HUES6 (cell line): Measurements from ENCODE around the gene ATG2B.
"Not testable (repeated sequence)": the region's sequence is repeated elsewhere in the genome, so short reads cannot be mapped to it uniquely, and the experiment has no call there.

Experiments used
- H3K27ac ChIP-seq: 2 replicates; pipeline ENCODE4 v1.7.0; 2013; ENCODE audit warnings: low read depth, mild to moderate bottlenecking, low read length, inconsistent platforms
- H3K27me3 ChIP-seq: 2 replicates; pipeline ENCODE4 v1.6.1; 2013; ENCODE audit warnings: low read length; ENCODE audit not compliant: control insufficient read depth, insufficient read depth
- H3K36me3 ChIP-seq: 2 replicates; pipeline ENCODE4 v1.6.1; 2013; ENCODE audit warnings: low read length; ENCODE audit not compliant: control insufficient read depth, insufficient read depth
- H3K4me1 ChIP-seq: 2 replicates; pipeline ENCODE4 v1.6.1; 2013; ENCODE audit warnings: low read length; ENCODE audit not compliant: control insufficient read depth, insufficient read depth
- H3K4me3 ChIP-seq: 2 replicates; pipeline ENCODE4 v1.5.1; 2013; ENCODE audit warnings: low read depth, low read length
- H3K9ac ChIP-seq: one replicate; pipeline ENCODE4 v1.6.1; 2013; ENCODE audit warnings: mild to moderate bottlenecking, low read length
- H3K9me3 ChIP-seq: 2 replicates; pipeline ENCODE4 v1.6.1; 2013; ENCODE audit warnings: low read depth, low read length; ENCODE audit not compliant: control insufficient read depth, insufficient read depth

The ATG2B gene

DNA sequence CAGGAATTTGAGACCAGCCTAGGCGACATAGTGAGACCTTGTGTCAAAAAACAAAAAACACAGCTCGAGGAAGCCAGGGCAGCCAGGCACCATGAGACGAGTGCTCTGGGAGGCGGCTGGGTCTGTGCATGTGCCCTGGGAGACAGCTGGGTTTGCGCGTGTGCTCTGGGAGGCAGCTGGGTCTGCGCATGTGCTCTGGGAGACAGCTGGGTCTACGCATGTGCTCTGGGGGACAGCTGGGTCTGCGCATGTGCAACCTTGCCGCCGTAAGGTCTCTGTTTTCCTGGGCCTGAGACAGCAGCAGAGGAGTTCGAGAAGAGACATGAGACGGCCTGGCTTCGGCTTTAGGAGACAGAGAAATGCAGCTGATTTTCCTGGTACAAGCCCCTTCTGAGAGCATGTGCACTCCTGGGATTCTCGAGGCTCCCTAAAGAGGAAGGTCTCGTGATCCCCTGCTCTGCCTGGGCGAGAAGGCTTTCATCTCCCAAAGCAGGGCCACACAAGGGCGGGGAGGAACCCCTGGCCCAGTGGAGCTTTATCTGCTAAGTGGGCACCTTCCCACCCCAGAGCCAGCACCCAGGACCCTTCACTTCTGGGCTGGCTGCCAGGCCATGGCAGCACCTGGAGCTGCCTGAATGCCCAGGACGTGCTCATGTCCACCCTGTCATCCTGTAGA, 110.7 kb downstream of the ATG2B start:
- Histone ChIP-seq H3K9ac (no peak overlapping the region), H3K27ac (no peak overlapping the region), H3K36me3 (no peaks in the 10 kb centered on the region), H3K4me3 (no peak overlapping the region), H3K27me3 (no peaks in the 10 kb centered on the region), H3K4me1 (peaks cover 16% of the 10 kb centered on the region), H3K9me3 (no peaks in the 10 kb centered on the region)

DNA sequence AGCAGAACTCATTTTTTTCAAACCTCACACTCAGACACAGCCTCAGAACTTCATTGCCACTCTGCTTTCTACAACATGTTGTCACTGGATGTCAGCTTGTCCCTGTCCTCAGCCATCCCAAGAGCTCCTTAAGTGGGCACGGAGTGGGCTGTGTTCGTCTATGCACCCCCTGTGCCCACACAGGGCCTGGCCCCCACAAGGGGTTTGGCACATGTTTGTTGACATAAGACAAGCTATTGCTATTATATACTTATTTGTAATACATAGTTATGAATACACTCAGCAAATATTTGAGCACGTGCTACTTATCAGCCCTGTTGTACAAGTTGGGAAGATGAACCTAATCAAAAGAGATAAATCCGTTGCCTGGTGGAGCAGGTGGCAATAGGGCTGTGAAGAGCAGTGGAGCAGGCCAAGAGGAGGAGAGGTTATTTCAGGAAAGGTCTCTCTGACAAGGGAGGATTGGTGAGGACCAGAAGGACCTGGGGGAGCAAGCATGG, 111.4 kb downstream of the ATG2B start:
- no peaks in the 10 kb centered on the region for H3K27me3 ChIP-seq
- no peak overlapping the region for H3K9ac ChIP-seq
- peaks cover 16% of the 10 kb centered on the region for H3K4me1 ChIP-seq
- no peak overlapping the region for H3K4me3 ChIP-seq
- no peak overlapping the region for H3K27ac ChIP-seq
- H3K9me3 ChIP-seq = no peaks in the 10 kb centered on the region
- H3K36me3 ChIP-seq = no peaks in the 10 kb centered on the region

DNA sequence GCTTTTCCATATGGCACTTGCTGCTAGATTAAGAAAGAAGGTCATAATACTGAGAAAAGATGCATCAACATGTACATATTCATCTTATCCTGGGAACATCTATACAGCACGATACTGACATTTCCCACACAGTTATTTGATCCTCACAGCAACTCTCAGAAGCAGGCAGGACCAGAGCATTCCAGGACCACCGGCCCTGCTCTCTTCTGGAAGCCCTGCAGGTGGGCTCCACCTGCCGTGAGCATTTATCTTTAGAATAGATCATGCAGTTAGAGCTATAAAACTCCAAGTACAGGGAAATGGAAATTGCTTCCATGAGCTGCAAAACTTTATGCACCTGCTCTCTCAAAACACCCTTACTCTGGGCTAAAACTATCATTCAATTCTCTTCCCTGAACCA, 112.7 kb downstream of the ATG2B start:
- Histone ChIP-seq H3K9ac (no peak overlapping the region), H3K27me3 (no peaks in the 10 kb centered on the region), H3K4me3 (no peak overlapping the region), H3K9me3 (no peaks in the 10 kb centered on the region), H3K4me1 (peaks cover 16% of the 10 kb centered on the region), H3K27ac (no peak overlapping the region), H3K36me3 (no peaks in the 10 kb centered on the region)

DNA sequence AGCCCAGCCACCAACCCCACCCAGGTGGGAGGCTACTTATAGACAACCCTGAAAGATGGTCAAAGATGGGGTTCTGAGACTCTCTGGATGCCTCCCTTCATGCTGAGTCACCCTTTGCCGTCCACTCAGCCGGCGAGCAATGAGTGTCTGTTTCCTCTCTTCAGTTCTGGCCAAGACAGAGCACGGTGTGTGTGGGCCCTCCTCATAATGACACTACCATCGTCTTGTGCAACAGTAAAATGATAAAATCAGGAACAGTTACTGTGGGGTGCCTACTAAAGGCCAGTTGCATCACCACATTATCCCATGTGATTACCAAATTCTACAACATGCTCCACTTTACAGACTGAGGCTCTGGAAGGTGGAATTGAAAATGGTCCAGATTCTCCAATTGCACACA, 114.1 kb downstream of the ATG2B start:
- Histone ChIP-seq H3K9me3 (no peaks in the 10 kb centered on the region), H3K4me1 (peaks cover 16% of the 10 kb centered on the region), H3K4me3 (no peak overlapping the region), H3K27me3 (no peaks in the 10 kb centered on the region), H3K36me3 (no peaks in the 10 kb centered on the region), H3K27ac (no peak overlapping the region), H3K9ac (no peak overlapping the region)

DNA sequence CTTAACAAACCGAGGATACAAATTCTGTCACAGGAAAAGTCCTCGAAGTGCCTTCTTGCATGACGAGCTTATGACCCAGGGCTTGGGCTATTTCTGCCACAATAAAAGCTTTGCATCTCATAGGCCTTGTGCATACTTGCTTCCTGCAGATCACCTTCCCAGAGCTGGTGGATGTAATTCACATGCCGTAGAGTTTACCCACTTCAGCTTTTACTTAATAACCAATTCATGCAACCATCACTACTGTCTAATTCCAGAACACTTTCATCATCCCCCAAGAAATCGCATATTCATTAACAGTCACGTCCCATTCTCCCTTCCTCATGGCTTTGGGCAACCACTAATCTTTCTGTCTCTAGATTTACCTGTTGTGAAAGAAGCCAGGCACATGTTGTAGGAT, 116.1 kb downstream of the ATG2B start:
- H3K27ac ChIP-seq = no peak overlapping the region

DNA sequence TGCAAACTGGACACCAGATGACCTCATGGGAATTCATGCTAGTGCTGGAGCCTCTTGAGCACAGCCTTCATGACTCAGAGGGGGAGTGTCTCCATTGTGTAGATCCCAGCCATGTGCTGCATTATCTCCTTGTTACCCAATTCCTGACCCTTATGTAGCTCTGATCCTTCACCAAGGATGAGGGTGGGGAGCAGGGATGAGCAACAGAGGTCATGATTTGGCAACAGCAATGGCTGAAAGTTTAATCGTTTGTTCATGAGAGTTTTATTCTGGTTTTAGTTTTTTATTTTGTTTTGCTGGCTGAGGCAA, 116.6 kb downstream of the ATG2B start:
- Histone ChIP-seq H3K27me3 (no peaks in the 10 kb centered on the region), H3K9me3 (no peaks in the 10 kb centered on the region; the same call in 1 of the 2 replicates), H3K27ac (no peak overlapping the region), H3K9ac (no peak overlapping the region), H3K4me1 (peaks cover 4% of the 10 kb centered on the region), H3K36me3 (no peaks in the 10 kb centered on the region), H3K4me3 (no peak overlapping the region)

More for the DNA sequence above, 116.1 kb downstream of the ATG2B start:
- H3K9ac ChIP-seq = no peak overlapping the region
- H3K4me3 ChIP-seq = no peak overlapping the region
- no peaks in the 10 kb centered on the region for H3K36me3 ChIP-seq
- H3K9me3 ChIP-seq = no peaks in the 10 kb centered on the region; the same call in 1 of the 2 replicates
- H3K4me1 ChIP-seq = peaks cover 4% of the 10 kb centered on the region
- H3K27me3 ChIP-seq = no peaks in the 10 kb centered on the region

DNA sequence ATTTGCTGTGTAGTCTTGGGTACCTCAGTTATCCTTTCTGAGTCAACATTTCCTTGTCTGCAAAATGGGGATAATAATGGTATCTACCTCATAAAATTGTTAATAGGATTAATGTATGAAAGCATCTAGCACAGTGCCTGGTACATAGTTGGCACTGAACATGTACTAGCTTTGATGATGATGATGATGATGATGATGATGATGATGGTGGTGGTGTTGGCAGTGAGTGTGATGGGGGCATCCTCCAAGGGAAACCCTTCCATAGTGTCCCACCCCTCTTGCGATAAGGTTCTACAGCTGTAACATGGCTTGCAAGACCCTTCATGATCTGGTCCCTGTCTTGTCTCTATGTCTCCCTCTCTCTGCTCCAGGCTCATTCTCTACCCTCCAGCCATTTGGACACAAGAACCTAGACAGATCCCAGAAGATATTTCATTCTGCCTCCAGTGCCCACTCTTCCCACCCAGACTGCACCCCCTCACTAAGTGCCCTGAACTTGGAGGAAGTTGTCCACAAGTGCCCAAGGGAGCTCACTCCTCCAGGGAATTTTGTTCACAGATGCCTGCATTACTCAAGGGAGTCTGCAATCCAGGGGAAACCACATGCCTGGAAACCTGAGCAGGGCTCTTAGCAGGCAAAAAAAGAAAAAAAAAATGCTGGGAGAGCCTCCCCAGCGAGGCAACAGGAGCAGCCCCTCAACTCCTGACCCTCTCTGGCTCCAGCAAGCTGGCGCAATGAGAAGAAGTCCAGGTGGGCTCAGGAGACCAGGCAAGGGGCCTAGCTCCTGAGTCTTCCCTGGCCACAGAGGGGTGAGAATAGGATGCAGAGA, 117.2 kb downstream of the ATG2B start:
- H3K9me3 ChIP-seq = no peaks in the 10 kb centered on the region; the same call in 1 of the 2 replicates
- H3K27ac ChIP-seq = no peak overlapping the region
- H3K9ac ChIP-seq = no peak overlapping the region
- H3K4me1 ChIP-seq = peaks cover 4% of the 10 kb centered on the region
- H3K36me3 ChIP-seq = no peaks in the 10 kb centered on the region
- H3K27me3 ChIP-seq = no peaks in the 10 kb centered on the region
- H3K4me3 ChIP-seq = no peak overlapping the region

DNA sequence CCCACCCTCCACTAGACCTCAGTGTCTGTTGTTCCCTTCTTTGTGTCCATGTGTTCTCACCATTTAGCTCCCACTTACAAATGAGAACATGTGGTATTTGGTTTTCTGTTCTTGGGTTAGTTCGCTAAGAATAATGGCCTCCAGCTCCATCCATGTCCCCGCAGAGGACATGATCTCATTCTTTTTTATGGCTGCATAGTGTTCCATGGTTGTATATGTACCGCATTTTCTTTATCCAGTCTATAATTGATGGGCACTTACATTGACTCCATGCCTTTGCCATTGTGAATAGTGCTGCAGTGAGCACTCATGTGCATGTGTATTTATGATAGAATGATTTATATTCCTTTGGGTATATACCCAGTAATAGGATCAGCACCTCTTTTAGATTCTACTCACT, 118.1 kb downstream of the ATG2B start:
- not testable (repeated sequence) for H3K4me3 ChIP-seq, H3K9ac ChIP-seq, H3K27me3 ChIP-seq, H3K9me3 ChIP-seq, H3K27ac ChIP-seq, H3K4me1 ChIP-seq, H3K36me3 ChIP-seq

DNA sequence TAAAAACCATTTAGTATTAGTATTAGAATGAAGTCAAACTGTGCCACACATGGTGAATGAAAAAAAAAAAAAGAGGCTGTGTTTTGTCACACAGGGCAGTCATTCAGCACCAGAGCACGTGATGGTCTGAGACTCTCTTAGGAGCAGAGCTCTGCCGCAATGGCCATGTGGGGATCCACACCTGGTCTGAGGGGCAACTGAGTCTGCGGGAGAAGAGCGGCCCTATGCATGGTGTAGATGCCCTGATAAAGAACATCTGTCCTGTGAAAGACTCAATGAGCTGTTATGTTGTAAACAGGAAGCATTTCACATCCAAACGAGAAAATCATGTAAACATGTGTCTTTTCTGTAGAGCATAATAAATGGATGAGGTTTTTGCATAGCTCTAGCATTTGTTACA, 119.4 kb downstream of the ATG2B start:
- Histone ChIP-seq H3K27me3 (no peaks in the 10 kb centered on the region), H3K9me3 (no peaks in the 10 kb centered on the region; the same call in 1 of the 2 replicates), H3K4me1 (no peaks in the 10 kb centered on the region; the same call in 1 of the 2 replicates), H3K4me3 (no peak overlapping the region), H3K36me3 (no peaks in the 10 kb centered on the region), H3K9ac (no peak overlapping the region), H3K27ac (no peak overlapping the region)

DNA sequence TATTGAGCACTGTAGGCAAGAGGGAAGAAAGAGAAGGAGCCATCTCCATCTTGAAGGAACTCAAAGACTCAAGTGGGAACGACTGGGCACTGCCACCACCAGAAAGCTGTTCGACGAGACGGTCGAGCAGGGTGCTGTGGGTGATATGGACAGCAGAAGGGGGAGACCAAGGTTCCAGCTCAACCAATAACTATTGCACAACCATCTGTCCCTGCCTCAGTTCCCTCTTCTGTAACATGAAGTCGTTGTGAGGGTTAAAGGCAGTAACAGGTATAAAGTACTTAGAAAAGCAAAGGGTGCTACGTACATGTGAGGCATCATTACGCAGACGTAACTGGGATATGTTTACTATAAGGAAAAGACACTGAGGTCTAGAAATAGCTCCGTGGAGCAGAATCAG, 121.0 kb downstream of the ATG2B start:
- no peaks in the 10 kb centered on the region for H3K27me3 ChIP-seq
- no peak overlapping the region for H3K4me3 ChIP-seq
- no peaks in the 10 kb centered on the region; the same call in 1 of the 2 replicates for H3K9me3 ChIP-seq
- no peak overlapping the region for H3K9ac ChIP-seq
- H3K36me3 ChIP-seq = no peaks in the 10 kb centered on the region
- H3K27ac ChIP-seq = no peak overlapping the region
- H3K4me1 ChIP-seq = no peaks in the 10 kb centered on the region; the same call in 1 of the 2 replicates

DNA sequence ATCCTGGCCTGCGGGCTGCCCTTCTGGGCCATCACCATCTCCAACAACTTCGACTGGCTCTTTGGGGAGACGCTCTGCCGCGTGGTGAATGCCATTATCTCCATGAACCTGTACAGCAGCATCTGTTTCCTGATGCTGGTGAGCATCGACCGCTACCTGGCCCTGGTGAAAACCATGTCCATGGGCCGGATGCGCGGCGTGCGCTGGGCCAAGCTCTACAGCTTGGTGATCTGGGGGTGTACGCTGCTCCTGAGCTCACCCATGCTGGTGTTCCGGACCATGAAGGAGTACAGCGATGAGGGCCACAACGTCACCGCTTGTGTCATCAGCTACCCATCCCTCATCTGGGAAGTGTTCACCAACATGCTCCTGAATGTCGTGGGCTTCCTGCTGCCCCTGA, 122.5 kb downstream of the ATG2B start:
- H3K9ac ChIP-seq = no peak overlapping the region
- peaks cover 7% of the 10 kb centered on the region for H3K4me1 ChIP-seq
- no peak overlapping the region for H3K27ac ChIP-seq
- H3K9me3 ChIP-seq = no peaks in the 10 kb centered on the region; the same call in 1 of the 2 replicates
- no peak overlapping the region for H3K4me3 ChIP-seq
- no peaks in the 10 kb centered on the region for H3K27me3 ChIP-seq
- H3K36me3 ChIP-seq = no peaks in the 10 kb centered on the region
